HUES48 (cell line): ENCODE results near the gene SRP54.

Experiments
- H3K27ac ChIP-seq: one replicate; pipeline ENCODE4 v1.7.0; 2013; ENCODE audit warnings: low read depth, low read length, inconsistent platforms
- H3K27me3 ChIP-seq: 2 replicates; pipeline ENCODE4 v1.6.1; 2013; ENCODE audit warnings: mild to moderate bottlenecking, low read length; ENCODE audit not compliant: control insufficient read depth, insufficient read depth
- H3K36me3 ChIP-seq: 2 replicates; pipeline ENCODE4 v1.6.1; 2013; ENCODE audit warnings: low read length; ENCODE audit not compliant: control insufficient read depth, insufficient read depth
- H3K4me1 ChIP-seq: 2 replicates; pipeline ENCODE4 v1.6.1; 2013; ENCODE audit warnings: mild to moderate bottlenecking, low read length; ENCODE audit not compliant: control insufficient read depth, insufficient read depth
- H3K4me3 ChIP-seq: 2 replicates; pipeline ENCODE4 v1.5.1; 2013; ENCODE audit warnings: mild to moderate bottlenecking, low read depth, low read length
- H3K9ac ChIP-seq: 2 replicates; pipeline ENCODE4 v1.6.1; 2013; ENCODE audit warnings: mild to moderate bottlenecking, low read depth, low read length, moderate library complexity
- H3K9me3 ChIP-seq: 2 replicates; pipeline ENCODE4 v1.6.1; 2013; ENCODE audit warnings: low read length; ENCODE audit not compliant: control insufficient read depth, insufficient read depth

The SRP54 gene

GRCh38 chr14:35073486-35073885 is 90.7 kb downstream of the SRP54 start:
- Histone ChIP-seq H3K36me3 (peaks cover 18% of the 10 kb centered on the region), H3K27me3 (no peaks in the 10 kb centered on the region), H3K9me3 (no peaks in the 10 kb centered on the region), H3K4me1 (no peaks in the 10 kb centered on the region), H3K4me3 (no peak overlapping the region), H3K27ac (no peak overlapping the region), H3K9ac (no peak overlapping the region)

- H3K4me3 ChIP-seq = no peak overlapping the region
- H3K4me1 ChIP-seq = no peaks in the 10 kb centered on the region
- no peak overlapping the region for H3K27ac ChIP-seq
- no peaks in the 10 kb centered on the region for H3K9me3 ChIP-seq
- no peak overlapping the region for H3K9ac ChIP-seq
- no peaks in the 10 kb centered on the region for H3K27me3 ChIP-seq
- H3K36me3 ChIP-seq = peaks cover 51% of the 10 kb centered on the region
Measured at GRCh38 chr14:35078082-35078481, 95.3 kb downstream of the SRP54 start.
